ENCODE measurements around the gene CAPN3.

The CAPN3 gene

GRCh38 chr15:42461261-42461660, 102.0 kb downstream of the CAPN3 start:
- no peak overlapping the region for H3K4me3 ChIP-seq (ENCODE audit: low read depth, low read length)
- TF ChIP-seq, protein P1, sequence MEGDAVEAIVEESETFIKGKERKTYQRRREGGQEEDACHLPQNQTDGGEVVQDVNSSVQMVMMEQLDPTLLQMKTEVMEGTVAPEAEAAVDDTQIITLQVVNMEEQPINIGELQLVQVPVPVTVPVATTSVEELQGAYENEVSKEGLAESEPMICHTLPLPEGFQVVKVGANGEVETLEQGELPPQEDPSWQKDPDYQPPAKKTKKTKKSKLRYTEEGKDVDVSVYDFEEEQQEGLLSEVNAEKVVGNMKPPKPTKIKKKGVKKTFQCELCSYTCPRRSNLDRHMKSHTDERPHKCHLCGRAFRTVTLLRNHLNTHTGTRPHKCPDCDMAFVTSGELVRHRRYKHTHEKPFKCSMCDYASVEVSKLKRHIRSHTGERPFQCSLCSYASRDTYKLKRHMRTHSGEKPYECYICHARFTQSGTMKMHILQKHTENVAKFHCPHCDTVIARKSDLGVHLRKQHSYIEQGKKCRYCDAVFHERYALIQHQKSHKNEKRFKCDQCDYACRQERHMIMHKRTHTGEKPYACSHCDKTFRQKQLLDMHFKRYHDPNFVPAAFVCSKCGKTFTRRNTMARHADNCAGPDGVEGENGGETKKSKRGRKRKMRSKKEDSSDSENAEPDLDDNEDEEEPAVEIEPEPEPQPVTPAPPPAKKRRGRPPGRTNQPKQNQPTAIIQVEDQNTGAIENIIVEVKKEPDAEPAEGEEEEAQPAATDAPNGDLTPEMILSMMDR (IDR thresholded peaks at IDR 0.05; ENCODE audit: low read depth, low read length): no peak
- no peak for DNase-seq (ENCODE audit: low read depth, low spot score)
- in situ Hi-C loops (cut with HindIII; ENCODE audit: low sequenced_read_pairs): no loop called here
